GM19452 (cell line): ENCODE results near the gene MCUB.
"Not testable (repeated sequence)": the region's sequence is repeated elsewhere in the genome, so short reads cannot be mapped to it uniquely, and the experiment has no call there.

ENCODE experiments used
- ATAC-seq: cut with Tn5 transposase; IDR thresholded peaks from one replicate; pipeline ENCODE4 v1.9.1; 2021; ENCODE audit not compliant: unreplicated experiment

The MCUB gene

DNA sequence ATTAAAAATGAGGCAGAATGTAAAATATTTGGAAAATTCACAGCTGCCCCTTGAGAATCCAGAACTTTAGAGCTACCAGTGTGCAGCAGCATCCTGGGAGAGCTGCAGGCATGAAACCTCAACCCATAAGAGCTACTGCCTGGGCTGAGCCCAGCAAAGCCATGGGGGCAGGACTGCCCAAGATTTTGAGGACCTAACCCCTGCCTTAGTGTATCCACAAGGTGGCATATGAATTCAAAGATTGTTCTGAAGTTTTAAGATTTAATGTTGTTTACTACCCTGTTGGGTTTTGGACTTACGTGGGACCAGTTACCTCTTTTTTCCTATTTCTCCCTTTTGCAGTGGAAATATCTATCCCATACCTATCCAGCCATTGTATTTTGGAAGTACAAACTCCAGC is 116.8 kb downstream of the MCUB start:
- no peak for ATAC-seq

DNA sequence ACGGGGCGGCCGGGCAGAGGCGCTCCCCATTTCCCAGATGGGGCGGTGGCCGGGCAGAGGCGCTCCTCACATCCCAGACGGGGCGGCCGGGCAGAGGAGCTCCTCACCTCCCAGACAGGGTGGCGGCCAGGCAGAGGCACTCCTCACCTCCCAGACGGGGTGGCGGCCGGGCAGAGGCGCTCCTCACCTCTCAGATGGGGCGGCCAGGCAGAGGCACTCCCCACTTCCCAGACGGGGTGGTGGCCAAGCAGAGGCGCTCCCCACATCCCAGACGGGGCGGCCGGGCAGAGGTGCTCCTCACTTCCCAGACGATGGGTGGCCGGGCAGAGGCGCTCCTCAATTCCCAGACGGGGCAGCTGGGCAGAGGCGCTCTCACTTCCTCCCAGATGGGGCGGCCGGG is 118.4 kb downstream of the MCUB start:
- not testable (repeated sequence) for ATAC-seq

DNA sequence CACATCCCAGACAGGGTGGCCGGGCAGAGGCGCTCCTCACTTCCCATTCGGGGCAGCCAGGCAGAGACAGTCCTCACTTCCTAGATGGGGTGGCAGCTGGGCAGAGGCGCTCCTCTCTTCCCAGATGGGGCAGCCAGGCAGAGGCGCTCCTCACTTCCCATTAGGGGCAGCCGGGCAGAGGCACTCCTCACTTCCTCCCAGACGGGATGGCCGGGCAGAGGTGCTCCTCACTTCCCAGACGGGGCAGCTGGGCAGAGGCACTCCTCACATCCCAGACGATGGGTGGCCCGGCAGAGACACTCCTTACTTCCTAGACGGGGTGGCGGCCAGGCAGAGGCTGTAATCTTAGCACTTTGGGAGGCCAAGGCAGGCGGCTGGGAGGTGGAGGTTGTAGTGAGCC is 118.9 kb downstream of the MCUB start:
- ATAC-seq: not testable (repeated sequence)

DNA sequence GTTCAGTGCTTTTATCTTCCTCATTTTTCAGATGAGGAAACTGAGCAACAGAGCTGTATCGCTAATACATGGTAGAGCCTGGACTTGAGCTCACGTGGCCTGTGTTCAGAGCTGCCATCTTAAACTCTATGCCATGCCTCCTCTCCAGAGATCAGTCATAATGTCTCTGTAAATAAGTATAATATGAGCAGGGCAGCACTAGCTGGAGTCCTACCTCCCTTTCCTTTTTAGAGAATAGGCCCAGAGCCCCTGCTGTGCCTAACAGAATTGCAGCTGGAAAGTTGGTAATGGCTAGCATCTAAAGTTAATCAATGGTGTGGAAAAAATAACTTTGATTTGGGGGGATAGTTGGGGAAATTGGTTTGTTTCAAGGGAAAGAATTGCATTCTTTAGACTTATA is 122.8 kb downstream of the MCUB start:
- ATAC-seq: no peak

DNA sequence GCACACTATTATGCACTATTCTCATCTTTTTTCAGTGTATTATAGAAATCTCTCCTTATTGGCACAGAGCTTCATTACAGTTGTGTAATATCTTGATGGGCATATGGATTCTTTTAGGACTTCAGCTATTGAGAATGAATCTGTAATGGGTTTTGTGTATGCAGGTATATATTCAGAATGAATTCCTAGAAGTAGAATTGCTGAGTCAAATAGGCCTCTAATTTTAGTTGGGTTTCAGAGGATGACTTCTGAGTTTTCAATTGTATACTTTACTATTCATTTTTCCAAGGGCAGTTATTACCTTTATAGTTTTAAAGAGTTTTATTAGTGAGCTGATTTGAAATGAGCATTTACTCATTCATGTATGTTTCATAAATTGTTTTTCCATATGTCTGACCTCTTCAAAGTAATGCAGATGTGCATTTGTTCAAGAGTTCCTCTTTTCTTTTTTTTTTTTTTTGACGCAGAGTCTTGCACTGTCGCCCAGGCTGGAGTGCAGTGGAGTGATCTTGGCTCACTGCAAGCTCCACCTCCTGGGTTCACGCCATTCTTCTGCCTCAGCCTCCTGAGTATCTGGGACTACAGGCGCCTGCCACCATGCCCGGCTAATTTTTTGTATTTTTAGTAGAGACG is 123.7 kb downstream of the MCUB start:
- no peak for ATAC-seq

DNA sequence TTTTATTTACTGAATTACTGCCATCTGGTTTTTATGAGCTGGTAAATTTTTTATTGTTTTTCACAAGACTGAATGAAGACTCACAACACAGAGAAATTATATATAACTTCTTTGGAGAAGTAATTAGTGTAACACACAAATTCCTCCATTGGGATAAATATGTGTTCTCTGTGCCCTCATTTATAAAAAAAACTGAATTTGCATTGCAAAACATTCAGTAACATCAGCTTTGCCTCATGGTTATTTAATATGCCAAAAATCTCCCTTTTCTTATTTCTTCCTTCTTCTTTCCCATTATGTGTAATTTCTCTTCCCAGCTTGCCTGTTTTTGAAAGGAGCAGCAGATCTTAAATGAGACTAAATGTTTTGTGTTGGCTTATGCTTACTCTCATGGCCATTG is 124.7 kb downstream of the MCUB start:
- ATAC-seq: no peak

DNA sequence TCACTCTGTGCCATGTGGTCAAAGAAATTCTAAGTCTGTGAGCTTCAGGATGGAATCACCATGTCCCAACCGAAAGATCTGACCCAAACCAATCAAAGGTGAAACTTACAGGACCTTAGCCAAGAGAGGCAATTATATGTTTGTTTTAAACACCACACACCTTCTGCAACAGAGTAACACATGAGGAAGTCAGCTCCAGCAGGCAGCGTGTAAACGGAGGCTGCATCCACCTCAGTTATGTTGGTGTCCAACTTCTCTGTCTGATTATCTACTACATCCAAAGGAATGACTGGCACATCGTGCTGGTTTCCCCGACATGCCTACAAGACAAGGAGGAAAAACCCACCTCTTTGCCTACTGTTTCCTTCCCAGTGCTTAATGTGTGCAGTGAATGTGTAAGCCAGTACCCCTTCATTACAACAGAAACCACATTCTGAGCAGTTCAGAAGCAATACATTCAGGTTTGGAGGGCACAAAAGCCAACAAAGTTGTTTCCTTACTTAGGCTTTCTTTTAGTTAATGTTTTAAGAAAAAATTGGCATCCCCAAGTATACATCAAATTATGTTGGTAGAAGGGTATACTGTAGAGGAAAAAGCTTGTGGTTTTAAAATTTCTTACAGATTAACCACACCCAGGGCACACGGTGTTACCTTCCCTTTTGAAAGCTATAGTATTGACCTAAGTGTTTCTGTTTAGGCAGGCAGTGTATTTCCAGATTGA is 130.8 kb downstream of the MCUB start:
- peak; percentile 91 for ATAC-seq

DNA sequence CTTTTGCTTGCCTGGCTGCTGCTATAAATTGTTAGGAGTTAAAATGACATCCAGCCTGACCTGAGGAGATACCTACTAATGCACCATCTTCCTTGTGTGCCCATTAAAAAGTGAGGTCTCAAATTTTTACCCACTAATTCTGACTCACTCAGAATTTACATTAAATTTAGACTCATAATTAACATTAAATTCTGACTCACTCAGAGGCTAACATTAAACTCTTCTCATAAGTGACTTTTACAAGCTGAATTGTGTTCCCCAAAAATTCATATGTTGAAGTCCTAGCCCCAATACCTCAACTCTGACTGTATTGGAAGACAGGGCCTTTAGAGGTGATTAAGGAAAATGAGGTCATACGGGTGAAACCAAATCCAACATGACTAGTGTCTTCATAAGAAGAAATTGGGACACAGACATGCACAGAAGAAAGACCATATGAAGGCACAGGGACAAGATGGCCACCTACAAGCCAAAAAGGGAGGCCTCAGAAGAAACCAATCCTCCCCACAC is 131.4 kb downstream of the MCUB start:
- no peak for ATAC-seq

DNA sequence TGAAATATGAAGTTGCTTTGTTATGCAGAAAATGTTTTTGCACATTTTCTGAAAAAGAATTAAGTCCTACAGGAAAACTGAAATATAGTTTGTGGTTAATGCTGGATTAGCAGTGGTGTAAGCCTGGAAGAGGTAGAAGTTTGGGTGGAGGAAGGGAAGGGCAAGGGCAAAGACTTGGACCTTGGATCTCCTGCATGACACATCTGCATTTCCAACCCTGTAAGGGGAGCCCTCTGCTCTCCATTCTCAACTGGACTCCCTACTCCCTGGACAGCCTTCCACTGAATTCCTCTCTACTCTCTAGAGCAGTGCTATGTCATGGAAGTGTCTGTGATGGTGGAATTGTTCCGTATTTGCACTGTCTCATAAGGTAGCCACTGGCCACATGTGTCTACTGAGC is 138.6 kb downstream of the MCUB start:
- ATAC-seq: no peak

DNA sequence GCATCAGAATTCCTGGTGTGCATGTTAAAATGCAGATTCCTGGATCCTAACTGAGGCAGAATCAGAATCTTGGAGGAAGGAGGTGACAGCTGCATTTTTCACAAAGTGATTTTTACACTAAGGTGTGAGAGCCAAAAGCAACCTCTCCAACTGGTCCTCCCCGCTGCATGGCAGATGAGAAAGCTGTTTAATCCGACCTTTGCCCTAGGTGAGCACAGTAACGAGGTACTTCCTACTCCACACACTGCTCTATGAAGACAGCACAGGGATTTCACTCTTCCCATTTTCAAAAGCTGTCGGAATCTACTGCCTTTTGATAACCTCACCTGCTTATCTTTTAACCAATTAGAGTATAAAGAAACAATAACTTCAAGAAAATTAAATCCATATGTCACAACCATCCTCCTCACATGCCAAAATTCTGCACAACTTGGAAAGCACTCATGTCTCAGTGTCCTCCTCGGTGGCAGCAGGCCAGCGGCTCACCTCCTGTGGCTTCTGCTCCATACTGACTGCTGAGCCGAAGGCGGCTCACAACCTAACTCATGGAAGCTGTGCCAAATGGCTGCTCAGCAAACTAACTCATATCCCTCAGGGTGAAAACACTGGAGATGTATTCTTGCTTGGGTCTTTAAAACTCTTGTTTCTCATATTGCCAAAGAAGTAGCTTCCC is 139.6 kb downstream of the MCUB start:
- ATAC-seq: no peak

DNA sequence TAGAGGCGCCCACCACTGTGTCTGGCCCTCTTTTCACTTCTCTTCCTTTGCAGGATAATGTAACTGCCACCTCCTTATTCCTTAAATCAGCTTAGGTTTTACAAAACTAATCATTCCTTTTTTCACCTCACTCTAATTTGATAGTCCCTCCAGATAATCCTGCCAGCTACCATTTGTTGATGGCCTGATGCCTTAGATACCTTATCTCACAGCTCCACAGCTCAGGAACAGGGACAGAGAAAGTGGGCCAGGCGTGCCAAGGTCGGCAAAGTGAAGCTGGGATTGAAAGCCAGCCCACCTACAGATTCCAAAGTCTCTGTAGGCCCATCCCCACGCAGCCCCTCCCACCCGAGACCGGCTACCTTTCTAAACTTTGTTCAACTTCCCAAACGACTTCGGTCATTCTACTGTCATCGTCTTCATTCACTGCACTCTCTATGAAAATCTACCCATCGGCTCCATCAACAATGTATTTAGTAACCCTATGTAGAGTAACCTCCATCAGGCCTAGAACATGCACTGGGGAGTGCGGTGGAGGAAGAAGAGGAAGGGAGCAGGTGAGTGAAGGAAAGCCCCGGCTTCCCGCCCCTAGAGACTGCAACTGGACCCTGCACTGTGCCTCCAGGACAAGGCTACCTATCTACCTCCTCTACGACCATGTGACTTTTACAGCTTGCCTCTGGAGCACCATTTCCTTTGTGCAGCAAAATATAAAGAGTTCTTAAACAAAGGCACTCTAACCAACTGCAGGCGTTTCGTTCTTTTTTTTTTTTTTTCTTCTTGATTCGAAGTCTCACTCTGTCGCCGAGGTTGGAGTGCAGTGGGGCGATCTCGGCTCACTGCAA is 141.7 kb downstream of the MCUB start:
- ATAC-seq: no peak

DNA sequence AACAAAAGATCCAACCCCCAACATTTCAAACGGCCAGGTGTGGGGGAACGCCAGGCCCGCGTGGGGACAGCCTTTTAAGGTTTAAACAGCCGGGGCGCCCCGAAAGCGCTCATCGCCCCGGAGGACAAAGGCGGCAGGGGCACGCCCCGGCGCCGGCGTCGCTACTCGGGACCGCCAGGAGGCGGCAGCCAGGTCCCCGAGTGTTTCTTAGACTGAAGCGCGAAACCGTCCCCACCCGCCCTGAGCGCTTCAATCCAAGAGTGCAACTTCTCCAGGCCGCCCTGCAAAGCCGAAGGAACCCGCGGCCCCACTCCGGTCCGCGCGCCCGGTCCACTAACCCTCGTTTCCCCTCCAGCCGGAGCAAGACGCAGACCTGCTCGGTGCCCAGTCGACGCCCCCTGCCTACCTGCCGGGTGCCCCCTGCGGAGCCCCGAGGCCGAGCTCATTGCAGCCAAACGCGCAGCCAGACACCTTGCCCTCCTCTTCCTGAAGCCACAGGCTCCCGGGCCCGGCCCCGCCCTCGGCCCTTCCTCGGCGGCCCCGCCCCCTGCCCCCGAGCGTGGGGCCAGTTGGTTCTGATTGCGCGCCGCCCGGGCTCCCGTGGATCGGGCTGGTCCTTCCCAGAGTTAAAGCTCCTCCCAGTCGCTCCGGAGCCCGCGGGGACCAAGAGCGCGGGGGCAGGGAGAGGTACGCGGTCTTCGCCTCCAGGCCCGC is 143.1 kb downstream of the MCUB start, which contains the start of gene CASP6:
CASP6 (minus strand) TSS at position 496 of the 714 bp plus-strand sequence; CDS start at position 446, 50 bp downstream.
- ATAC-seq: peak; percentile 75

DNA sequence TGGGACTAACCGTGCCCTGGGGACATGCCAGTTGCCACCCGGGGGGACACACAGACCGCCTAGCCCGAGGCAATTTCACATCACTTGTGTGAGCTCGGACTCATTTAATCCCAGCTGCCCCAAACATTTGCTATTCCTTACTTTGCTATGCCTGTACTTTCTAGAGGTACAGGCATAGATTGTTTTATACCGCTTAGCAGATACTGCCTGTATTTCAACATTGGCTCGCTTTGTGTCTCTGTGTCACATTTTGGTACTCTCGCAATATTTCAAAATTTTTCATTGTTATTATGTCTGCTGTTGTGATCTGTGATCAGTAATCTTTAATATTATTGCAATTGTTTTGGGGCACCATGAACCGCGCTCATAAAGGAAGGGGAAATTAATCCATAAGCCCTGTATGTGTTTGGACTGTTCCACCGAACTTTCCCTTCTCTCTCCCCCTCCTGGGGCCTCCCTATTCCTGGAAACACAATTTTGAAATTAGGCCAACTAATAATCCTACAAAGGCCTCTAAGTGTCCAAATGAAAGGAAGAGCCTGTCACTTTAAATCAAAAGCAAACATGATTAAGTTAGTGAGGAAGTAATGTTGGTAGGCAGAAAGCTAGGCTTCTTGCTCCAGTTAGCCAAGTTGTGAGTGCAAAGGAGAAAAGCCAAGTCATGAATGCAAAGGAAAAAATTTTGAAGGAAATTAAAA is 143.8 kb downstream of the MCUB start:
- ATAC-seq: no peak

DNA sequence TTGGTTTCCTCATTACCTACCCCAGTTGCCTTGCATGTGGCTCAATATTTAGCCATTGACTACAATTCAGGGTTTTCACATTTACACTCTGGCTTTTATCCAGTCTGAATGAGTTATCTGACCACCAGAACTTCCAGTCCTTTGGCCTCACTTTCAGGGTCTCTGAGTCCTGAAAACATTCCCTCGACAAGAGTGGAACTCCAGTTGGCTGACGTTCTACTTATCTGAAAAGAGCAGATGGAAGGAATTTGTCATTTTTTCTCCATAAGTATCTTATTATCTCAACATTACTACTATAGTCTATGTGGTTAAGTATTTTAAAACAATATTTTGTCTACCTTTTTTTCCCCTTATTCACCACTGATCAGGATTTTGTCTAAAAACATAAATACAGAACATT is 148.4 kb downstream of the MCUB start:
- ATAC-seq: no peak

DNA sequence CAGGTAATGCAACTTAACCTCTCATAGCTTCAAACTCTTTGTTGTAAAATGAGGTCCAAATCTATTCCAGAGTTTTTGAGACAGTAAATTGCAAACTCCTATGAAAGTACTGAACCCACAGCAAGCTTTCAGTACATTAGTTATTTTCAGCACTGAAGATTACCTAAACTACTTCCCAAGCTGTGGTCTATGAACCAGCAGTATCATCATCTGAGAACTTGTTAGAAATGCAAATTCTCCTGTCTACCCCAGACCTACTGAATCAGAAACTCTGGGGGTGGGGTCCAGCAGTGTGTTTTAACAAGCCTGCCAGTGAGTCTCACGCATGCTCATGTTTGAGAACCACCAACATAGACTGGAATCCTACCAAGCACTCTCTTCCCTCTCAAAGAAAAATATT is 148.9 kb downstream of the MCUB start:
- ATAC-seq: peak; percentile 81

DNA sequence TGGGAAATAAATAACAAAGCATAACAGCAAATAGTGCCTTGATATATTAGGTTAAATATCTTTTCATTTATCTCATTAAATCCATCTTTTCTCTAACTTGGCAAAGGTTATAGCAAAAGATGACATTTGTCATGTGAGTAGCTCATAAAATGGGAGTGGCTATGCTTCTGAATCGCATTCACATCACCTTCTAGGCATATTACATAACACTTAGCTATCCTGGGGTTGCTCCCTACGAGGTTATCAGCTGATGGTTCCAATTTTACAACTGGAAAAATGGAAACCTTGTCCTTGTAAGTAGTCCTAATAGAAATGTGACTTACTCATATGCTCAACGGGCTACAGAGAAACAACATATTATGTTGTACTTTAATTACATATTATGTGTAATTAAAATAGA is 153.5 kb downstream of the MCUB start:
- ATAC-seq: no peak

DNA sequence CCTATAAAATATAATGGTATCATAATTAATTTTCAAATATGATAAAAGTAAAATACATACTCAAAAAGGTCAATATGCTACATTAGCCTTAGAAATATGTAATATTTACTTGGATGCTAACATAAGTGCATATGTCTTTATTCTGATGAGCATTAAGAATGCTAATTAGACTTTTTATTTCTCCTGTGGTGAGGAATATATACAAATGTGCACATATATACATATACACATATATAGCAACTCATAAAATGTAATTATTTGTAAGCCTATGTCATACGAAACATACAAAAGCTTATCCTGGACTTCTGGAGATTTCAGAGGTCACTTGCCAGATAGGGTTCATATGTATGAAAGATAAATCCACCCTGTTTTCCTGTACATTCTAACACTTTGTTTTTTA is 158.7 kb downstream of the MCUB start:
- no peak for ATAC-seq

DNA sequence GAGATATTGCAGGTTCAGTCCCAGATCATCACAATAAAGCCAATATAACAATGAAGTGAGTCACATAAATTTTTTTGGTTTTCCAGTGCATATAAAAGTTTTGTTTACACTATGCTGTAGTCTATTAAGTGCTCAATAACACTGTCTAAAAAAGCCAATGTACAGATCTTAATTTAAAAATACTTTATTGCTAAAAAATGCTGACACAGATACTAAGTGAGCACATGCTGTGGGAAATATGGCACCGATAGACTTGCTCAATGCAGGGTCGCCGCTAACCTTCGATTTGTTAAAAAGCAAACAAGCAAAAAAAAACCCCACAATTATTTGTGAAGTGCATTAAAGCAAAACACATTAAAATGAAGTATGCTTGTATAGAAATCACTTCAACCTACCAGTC is 159.6 kb downstream of the MCUB start:
- ATAC-seq: no peak

DNA sequence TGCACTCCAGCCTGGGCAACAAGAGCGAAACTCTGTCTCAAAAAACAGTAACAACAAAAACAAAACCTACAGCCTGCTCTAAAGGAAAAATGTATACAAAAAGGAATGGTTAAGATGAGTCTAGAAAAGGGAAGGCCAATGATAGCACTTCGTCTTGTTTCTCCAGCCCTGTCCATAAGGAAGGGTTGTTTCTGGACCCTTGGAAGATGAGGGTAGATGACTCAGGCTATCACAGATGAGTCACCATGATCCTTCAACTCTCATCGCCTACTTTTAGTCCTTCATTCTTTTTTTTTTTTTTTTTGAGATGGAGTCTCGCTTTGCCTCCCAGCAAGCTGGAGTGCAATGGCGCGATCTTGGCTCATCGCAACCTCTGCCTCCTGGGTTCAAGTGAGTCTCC is 161.0 kb downstream of the MCUB start:
- ATAC-seq: no peak

DNA sequence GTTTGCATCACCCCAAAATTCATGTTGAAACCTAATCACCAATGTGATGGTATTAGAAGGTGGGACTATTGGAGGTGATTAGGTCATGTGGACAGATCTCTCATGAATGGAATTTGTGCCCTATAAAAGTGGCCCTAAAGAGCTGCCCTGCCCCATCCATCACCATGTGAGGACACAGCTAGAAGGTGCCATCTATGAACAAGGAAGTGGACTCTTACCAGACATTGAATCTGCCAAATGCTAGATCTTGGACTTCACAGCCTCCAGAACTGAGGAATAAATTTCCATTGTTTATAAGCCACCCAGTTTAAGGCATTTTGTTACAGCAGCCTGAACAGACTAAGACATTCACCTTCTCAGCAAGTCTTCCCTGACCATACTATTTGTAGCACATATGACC is 162.3 kb downstream of the MCUB start:
- ATAC-seq: no peak
